Kidney epithelial cell (primary cell): ENCODE results near the gene ARHGEF7. TPM values are rescaled to one million over a fixed set of nuclear protein-coding genes. Genes with fewer than 3 reads are reported as not detected.

Source experiments
- DNase-seq: peaks from one replicate; pipeline ENCODE4 v3.0.0-alpha.2; 2010; ENCODE audit warnings: low read depth
- H3K27me3 ChIP-seq: 2 replicates; pipeline ENCODE4 v1.6.0; 2011; ENCODE audit warnings: low read length; ENCODE audit not compliant: control insufficient read depth, insufficient read depth
- H3K36me3 ChIP-seq: 2 replicates; pipeline ENCODE4 v1.5.1; 2011; ENCODE audit warnings: low read length; ENCODE audit not compliant: control insufficient read depth, insufficient read depth
- H3K4me3 ChIP-seq: 2 replicates; pipeline ENCODE4 v1.5.1; 2011; ENCODE audit warnings: low read depth, mild to moderate bottlenecking, control low read depth, low read length
- total RNA-seq: library from RNA; depleted of rRNA; stranded (reverse); fragments of >200 nt; gene quantifications from 2 replicates; pipeline ENCODE4 v1.2.3, GENCODE V29; 2015
- TF ChIP-seq, protein P1 (sequence below): IDR thresholded peaks from 2 replicates; pipeline ENCODE4 v1.5.1; 2011; ENCODE audit warnings: mild to moderate bottlenecking, moderate library complexity, low read length, control low read depth, inconsistent platforms; ENCODE audit not compliant: insufficient read depth, poor library complexity, severe bottlenecking

ARHGEF7 gene
- total RNA-seq, 1 donor from 2014 or later: 32.4 TPM

DNA sequence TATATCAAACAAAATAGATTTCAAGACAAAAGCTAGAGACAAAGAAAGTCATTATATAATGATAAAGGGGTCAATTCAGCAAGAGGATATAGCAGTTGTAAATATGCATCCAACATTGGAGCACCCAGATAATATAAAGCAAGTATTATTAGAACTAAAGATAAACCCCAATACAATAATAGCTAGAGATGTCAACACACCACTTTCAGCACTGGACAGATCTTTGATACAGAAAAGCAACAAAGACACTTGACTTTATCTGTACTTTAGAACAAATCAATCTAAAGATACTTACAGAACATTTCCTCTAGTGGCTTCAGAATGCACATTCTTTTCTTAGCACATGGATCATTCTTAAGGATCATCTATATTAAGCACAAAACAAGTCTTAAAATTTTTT lies 146.2 kb downstream of the ARHGEF7 start:
- no peak for DNase-seq
- Histone ChIP-seq H3K4me3 (no peak overlapping the region), H3K27me3 (no peaks in the 10 kb centered on the region), H3K36me3 (no peaks in the 10 kb centered on the region)
- TF ChIP-seq, protein P1, sequence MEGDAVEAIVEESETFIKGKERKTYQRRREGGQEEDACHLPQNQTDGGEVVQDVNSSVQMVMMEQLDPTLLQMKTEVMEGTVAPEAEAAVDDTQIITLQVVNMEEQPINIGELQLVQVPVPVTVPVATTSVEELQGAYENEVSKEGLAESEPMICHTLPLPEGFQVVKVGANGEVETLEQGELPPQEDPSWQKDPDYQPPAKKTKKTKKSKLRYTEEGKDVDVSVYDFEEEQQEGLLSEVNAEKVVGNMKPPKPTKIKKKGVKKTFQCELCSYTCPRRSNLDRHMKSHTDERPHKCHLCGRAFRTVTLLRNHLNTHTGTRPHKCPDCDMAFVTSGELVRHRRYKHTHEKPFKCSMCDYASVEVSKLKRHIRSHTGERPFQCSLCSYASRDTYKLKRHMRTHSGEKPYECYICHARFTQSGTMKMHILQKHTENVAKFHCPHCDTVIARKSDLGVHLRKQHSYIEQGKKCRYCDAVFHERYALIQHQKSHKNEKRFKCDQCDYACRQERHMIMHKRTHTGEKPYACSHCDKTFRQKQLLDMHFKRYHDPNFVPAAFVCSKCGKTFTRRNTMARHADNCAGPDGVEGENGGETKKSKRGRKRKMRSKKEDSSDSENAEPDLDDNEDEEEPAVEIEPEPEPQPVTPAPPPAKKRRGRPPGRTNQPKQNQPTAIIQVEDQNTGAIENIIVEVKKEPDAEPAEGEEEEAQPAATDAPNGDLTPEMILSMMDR: no peak

DNA sequence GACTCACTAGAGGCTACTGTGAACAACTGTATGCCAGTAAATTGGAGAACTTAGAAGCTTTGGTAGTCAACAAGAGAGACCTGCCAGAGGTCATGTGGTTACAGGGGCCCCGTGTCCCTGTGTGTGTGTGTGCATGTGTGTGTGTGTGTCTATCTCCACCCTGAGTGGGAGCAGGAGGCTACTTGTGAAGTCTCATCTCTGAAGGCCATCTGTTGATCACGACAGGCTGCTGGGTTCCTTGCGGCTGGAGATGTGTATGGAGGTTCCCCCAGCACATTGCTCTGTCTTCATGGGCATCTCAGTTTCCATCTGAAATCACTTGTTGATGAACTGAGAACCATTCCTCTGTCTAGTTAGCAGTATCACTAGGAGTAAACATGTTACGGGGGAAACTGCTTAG lies 147.2 kb downstream of the ARHGEF7 start:
- Histone ChIP-seq H3K4me3 (no peak overlapping the region), H3K27me3 (no peaks in the 10 kb centered on the region), H3K36me3 (no peaks in the 10 kb centered on the region)
- TF ChIP-seq, protein P1: no peak
- DNase-seq: no peak

DNA sequence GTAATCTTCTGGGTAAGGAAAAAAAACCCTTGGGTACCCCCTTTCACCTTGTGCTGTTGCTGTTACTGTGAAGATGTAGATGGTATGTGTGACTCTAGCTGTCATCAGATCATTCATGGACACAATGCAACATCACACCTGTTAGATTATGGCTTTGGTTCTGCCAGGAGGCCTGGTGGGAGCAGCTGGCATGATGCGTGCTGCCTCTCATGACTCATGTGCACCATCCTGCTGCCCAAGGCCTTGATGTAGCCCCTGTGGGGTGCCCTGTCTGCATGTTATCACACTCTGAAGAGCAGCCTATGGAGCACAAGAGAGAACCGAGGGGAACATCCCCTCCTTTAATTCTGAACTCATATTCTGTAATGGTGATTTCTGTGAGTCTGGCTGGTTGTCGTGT lies 147.6 kb downstream of the ARHGEF7 start:
- Histone ChIP-seq H3K27me3 (no peaks in the 10 kb centered on the region), H3K36me3 (no peaks in the 10 kb centered on the region), H3K4me3 (no peak overlapping the region)
- no peak for DNase-seq
- TF ChIP-seq, protein P1: no peak

DNA sequence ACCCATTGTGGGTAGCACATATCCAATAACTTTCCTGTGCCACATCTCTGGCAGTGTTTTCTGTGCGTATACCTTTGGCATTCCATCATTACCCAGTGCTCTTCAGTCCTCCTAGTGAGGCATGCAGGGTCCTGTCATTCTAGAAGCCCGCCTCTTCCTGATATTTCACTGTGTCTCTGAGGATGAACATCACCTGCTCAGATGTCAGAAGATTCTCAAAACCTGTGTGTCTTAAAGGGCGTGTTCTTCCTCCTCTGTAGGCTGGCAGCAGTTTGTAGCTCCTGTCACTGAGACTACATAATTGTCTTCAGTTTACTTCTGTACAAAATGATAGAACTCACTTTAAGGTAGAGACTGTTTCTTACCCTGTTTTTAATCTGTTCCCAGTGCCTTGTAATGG lies 148.5 kb downstream of the ARHGEF7 start:
- Histone ChIP-seq H3K36me3 (no peaks in the 10 kb centered on the region), H3K27me3 (no peaks in the 10 kb centered on the region), H3K4me3 (no peak overlapping the region)
- TF ChIP-seq, protein P1: no peak
- no peak for DNase-seq

DNA sequence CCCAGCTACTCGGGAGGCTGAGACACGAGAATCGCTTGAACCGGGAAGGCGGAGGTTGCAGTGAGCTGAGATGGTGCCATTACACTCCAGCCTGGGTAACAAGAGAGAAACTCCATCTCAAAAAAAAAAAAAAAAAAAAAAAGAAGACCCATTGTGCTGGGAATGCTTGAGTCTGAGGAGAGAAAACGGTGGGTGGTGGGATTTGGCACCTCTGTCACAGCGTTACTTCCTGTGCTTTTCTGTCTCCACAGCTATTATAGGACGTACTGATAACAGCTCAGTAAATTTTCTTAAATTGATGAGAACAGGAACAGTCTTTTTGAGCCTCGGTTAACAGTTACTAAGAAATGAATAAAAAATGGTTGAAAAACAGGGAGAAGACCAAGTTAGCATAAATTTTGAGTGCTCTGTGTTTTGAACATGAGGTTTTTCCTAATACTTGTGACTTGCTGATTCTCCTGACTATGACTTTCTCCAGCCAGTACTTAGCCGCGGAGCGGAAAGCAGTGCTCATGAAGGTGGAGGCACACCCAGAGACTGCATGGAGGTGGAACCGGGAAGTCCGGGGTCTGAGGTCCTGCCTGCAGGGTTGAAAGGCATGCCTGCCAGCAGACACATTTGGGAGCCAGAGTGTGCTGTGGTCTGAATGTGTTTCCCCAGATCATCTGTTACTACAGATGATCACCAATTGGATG lies 150.0 kb downstream of the ARHGEF7 start:
- TF ChIP-seq, protein P1: no peak
- H3K36me3 ChIP-seq: no peaks in the 10 kb centered on the region
- no peak for DNase-seq
- H3K27me3 ChIP-seq: no peaks in the 10 kb centered on the region
- no peak overlapping the region for H3K4me3 ChIP-seq

DNA sequence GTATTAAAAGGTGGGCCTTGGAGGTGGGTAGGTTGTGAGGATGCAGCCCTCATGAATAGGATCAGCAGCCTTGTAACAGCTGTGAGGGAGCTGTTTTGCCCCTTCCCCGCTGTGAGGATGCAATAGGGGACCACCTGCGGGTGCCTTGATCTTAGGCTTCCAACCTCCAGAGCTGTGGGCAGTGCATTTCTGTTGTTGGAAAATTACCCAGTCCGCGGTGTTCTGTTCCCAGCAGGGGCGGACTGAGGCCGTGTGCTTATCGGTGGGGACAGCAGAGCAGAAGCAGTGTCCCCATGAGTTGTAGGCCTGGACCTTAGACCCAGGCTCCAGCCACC lies 150.6 kb downstream of the ARHGEF7 start:
- no peak overlapping the region for H3K4me3 ChIP-seq
- H3K36me3 ChIP-seq: no peaks in the 10 kb centered on the region
- DNase-seq: no peak
- no peaks in the 10 kb centered on the region for H3K27me3 ChIP-seq
- TF ChIP-seq, protein P1: no peak
